B cell (primary cell): Measurements from ENCODE around the gene PPP1R36. TPM values are rescaled to one million over a fixed set of nuclear protein-coding genes. Genes with fewer than 3 reads are reported as not detected.
"Not testable (repeated sequence)": the region's sequence is repeated elsewhere in the genome, so short reads cannot be mapped to it uniquely, and the experiment has no call there.

Experiments used
- ATAC-seq: fragments of 200-7000 bp; cut with Tn5 transposase; one replicate; pipeline ENCODE4 v1.10.0; 2021; ENCODE audit warnings: low read depth, mild to moderate bottlenecking, moderate number of reproducible peaks, moderate library complexity
- CTCF ChIA-PET: fragments of 350-600 bp; sonication (Branson Sonifier 250); formaldehyde crosslinking; loops from one replicate; lab custom pipeline; 2021; ENCODE audit warnings: antibody characterized with exemption, inconsistent platforms; lab: Charles Lee
- POLR2A ChIA-PET: fragments of 350-600 bp; sonication (Branson Sonifier 250); formaldehyde crosslinking; loops from one replicate; lab custom pipeline; 2021; ENCODE audit warnings: antibody characterized with exemption; lab: Charles Lee
- DNase-seq: peaks from one replicate; pipeline ENCODE4 v3.0.0; 2013
- H2AFZ ChIP-seq: 2 replicates; pipeline ENCODE4 v1.6.1; 2012; ENCODE audit warnings: mild to moderate bottlenecking, low read depth, low read length; ENCODE audit not compliant: insufficient read depth, poor library complexity, severe bottlenecking
- H3K27ac ChIP-seq, 2 donors: 1 replicate in 1 of 2; 2 replicates in 1 of 2; pipeline ENCODE4 v1.5.1; 2012 to 2013; ENCODE audit warnings: low read length in 2 of 2, mild to moderate bottlenecking in 2 of 2, moderate library complexity in 1 of 2
- H3K27me3 ChIP-seq, 4 experiments: fragments of 200-600 bp in 1 of 4; sonication (generic) in 1 of 4; replicated peaks in 1 of 4; 1 replicate in 2 of 4; 2 replicates in 2 of 4; pipeline versions ENCODE4 v1.6.1 to v1.7.0; 2013 to 2016; ENCODE audit warnings: low read length in 3 of 4, mild to moderate bottlenecking in 2 of 4, mixed read lengths in 1 of 4, moderate library complexity in 1 of 4; ENCODE audit not compliant: insufficient read depth in 4 of 4, control insufficient read depth in 3 of 4; ENCODE audit errors: control extremely low read depth in 1 of 4
- H3K36me3 ChIP-seq, 2 experiments: replicated peaks in 1 of 2; 1 replicate in 1 of 2; 2 replicates in 1 of 2; pipeline versions ENCODE4 v1.6.1 to v1.7.1; 2013; ENCODE audit warnings: low read length in 1 of 2; ENCODE audit not compliant: insufficient read depth in 2 of 2, control insufficient read depth in 1 of 2; ENCODE audit errors: control extremely low read depth in 1 of 2, extremely low read depth in 1 of 2
- H3K4me1 ChIP-seq, 2 donors: fragments of 200-600 bp in 1 of 2; sonication (generic) in 1 of 2; 1 replicate in 1 of 2; 2 replicates in 1 of 2; pipeline versions ENCODE4 v1.5.1 to v1.6.1; 2013 to 2017; ENCODE audit warnings: low read length in 2 of 2; ENCODE audit not compliant: control insufficient read depth in 2 of 2, insufficient read depth in 2 of 2
- H3K4me2 ChIP-seq: replicated peaks from 2 replicates; pipeline ENCODE3; 2012; ENCODE audit warnings: mild to moderate bottlenecking, low read depth, low read length; ENCODE audit not compliant: poor library complexity, severe bottlenecking
- H3K4me3 ChIP-seq, 5 experiments: fragments of 200-600 bp in 1 of 5; sonication (generic) in 1 of 5; 1 replicate in 3 of 5; 2 replicates in 2 of 5; pipeline versions ENCODE4 v1.5.1 to v1.7.0; 2011 to 2016; ENCODE audit warnings: low read length in 4 of 5, mild to moderate bottlenecking in 4 of 5, low read depth in 2 of 5, control low read depth in 1 of 5, moderate library complexity in 1 of 5; ENCODE audit not compliant: insufficient read depth in 1 of 5; ENCODE audit errors: control extremely low read depth in 1 of 5, extremely low read depth in 1 of 5
- H3K79me2 ChIP-seq: fragments of 200-600 bp; sonication (generic); one replicate; pipeline ENCODE4 v1.6.0; 2016; ENCODE audit warnings: low read length; ENCODE audit not compliant: control insufficient read depth, insufficient read depth
- H3K9ac ChIP-seq: fragments of 200-600 bp; sonication (generic); 2 replicates; pipeline ENCODE4 v1.6.1; 2017; ENCODE audit warnings: mild to moderate bottlenecking, low read length, moderate library complexity
- H3K9me3 ChIP-seq, 3 donors: one replicate each; pipeline versions ENCODE4 v1.6.1 to v1.7.1; 2013; ENCODE audit warnings: low read length in 2 of 3; ENCODE audit not compliant: control insufficient read depth in 2 of 3, insufficient read depth in 1 of 3; ENCODE audit errors: control extremely low read depth in 1 of 3
- H4K20me1 ChIP-seq: 2 replicates; pipeline ENCODE4 v1.6.0; 2012; ENCODE audit warnings: mild to moderate bottlenecking, low read length; ENCODE audit not compliant: insufficient read depth, control insufficient read depth, poor library complexity, severe bottlenecking
- H3K27ac Mint-ChIP-seq: one replicate; pipeline ENCODE4 v1.8.0; 2021; ENCODE audit warnings: mixed read lengths
- H3K27me3 Mint-ChIP-seq: one replicate; pipeline ENCODE4 v1.8.0; 2021; ENCODE audit warnings: mixed read lengths
- H3K4me1 Mint-ChIP-seq: one replicate; pipeline ENCODE4 v1.8.0; 2021; ENCODE audit warnings: mixed read lengths
- H3K4me3 Mint-ChIP-seq: one replicate; pipeline ENCODE4 v1.8.0; 2021; ENCODE audit warnings: mixed read lengths
- H3K9me3 Mint-ChIP-seq: one replicate; pipeline ENCODE4 v1.8.0; 2022; ENCODE audit warnings: mixed read lengths; ENCODE audit not compliant: insufficient read depth
- EZH2 ChIP-seq: IDR thresholded peaks from 2 replicates; pipeline ENCODE4 v1.6.1; 2012; ENCODE audit warnings: borderline replicate concordance, low read depth, mild to moderate bottlenecking, moderate library complexity, low read length; ENCODE audit not compliant: insufficient read depth, poor library complexity, severe bottlenecking
- WGBS: methylation state at CpG from one replicate; pipeline ENCODE4 v1.1.5; 2013; ENCODE audit warnings: missing lambda C conversion rate; ENCODE audit not compliant: insufficient coverage; 5-methylcytosine and 5-hydroxymethylcytosine counted together
- intact Hi-C: fragments of 100-400 bp; cut with micrococcal nuclease; formaldehyde crosslinking; loops from one replicate; pipeline ENCODE4 v1.10.0; 2022
- polyA plus RNA-seq: library from polyadenylated mRNA; depleted of rRNA; stranded (reverse); fragments of >200 nt; gene quantifications from 2 replicates; pipeline ENCODE4 v1.2.3, GENCODE V29; 2012
- total RNA-seq, 2 donors: library from RNA; stranded (reverse); fragments of 120-200 nt in 1 of 2; gene quantifications; 1 replicate in 1 of 2; 2 replicates in 1 of 2; pipeline versions ENCODE4 v1.2.3 to v1.2.4, GENCODE V29; 2013 to 2022
- TF ChIP-seq, protein P1 (sequence below): fragments of 200-600 bp; IDR thresholded peaks from one replicate; pipeline ENCODE4 v1.8.0; 2022; ENCODE audit warnings: antibody characterized with exemption, mild to moderate bottlenecking

Gene PPP1R36
- total and polyA plus RNA-seq, 2 donors (not counting 1 experiment from before 2014, with no cell fraction given) = 0.06 TPM; not detected in 1

DNA sequence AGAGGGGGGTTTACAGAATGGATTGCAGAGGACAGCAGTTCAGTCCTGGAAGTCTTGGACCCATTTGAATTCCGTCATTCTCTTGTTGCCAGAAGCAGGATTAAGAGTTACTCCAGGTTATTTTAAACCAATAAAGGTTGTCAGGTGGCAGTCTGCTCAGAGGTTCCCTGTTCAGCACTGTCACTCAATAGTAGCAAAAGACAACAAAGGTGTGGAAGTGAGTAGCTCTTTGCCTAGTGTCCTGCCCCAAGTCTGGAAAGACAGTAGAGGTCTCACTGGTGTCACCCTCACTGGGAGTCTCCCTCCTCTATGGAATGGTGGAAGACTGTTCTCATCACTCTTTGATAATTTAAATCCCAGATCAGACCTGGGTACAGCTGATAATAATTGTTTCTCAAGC, 81.0 kb downstream of the PPP1R36 start:
- Histone ChIP-seq H3K79me2 (no peaks in the 10 kb centered on the region), H3K9ac (no peak overlapping the region), H3K4me1 (peaks cover 5 to 12% of the 10 kb centered on the region in 2 donors), H3K4me3 (no peak overlapping the region), H3K36me3 (no peaks in the 10 kb centered on the region), H3K4me2 (no peak overlapping the region), H3K27me3 (peaks cover 0 to 2% (median 0%) of the 10 kb centered on the region in 4 experiments), H2AFZ (no peak overlapping the region), H4K20me1 (no peaks in the 10 kb centered on the region), H3K27ac (no peak overlapping the region), H3K9me3 (peaks cover 0 to 9% (median 0%) of the 10 kb centered on the region in 3 donors)
- Mint-ChIP-seq H3K27me3 (no peaks in the 10 kb centered on the region), H3K9me3 (no peaks in the 10 kb centered on the region), H3K4me3 (no peak overlapping the region), H3K27ac (no peak overlapping the region), H3K4me1 (peaks cover 7% of the 10 kb centered on the region)
- intact Hi-C loops = no loop called here
- TF ChIP-seq, protein P1, sequence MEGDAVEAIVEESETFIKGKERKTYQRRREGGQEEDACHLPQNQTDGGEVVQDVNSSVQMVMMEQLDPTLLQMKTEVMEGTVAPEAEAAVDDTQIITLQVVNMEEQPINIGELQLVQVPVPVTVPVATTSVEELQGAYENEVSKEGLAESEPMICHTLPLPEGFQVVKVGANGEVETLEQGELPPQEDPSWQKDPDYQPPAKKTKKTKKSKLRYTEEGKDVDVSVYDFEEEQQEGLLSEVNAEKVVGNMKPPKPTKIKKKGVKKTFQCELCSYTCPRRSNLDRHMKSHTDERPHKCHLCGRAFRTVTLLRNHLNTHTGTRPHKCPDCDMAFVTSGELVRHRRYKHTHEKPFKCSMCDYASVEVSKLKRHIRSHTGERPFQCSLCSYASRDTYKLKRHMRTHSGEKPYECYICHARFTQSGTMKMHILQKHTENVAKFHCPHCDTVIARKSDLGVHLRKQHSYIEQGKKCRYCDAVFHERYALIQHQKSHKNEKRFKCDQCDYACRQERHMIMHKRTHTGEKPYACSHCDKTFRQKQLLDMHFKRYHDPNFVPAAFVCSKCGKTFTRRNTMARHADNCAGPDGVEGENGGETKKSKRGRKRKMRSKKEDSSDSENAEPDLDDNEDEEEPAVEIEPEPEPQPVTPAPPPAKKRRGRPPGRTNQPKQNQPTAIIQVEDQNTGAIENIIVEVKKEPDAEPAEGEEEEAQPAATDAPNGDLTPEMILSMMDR = no peak
- TF ChIP-seq EZH2 = no peak
- no peak for ATAC-seq
- ChIA-PET POLR2A (interaction anchor here (0.6 kb wide), 1 partner anchor 198 kb away, joined by 3 read pairs; no protein-coding TSS in a partner anchor), CTCF (interaction anchor here (0.7 kb wide), 1 partner anchor 558 kb away, joined by 3 read pairs; no protein-coding TSS in a partner anchor)
- DNase-seq = no peak
- WGBS = no CpG with 5 or more reads among the region's 1 CpG

DNA sequence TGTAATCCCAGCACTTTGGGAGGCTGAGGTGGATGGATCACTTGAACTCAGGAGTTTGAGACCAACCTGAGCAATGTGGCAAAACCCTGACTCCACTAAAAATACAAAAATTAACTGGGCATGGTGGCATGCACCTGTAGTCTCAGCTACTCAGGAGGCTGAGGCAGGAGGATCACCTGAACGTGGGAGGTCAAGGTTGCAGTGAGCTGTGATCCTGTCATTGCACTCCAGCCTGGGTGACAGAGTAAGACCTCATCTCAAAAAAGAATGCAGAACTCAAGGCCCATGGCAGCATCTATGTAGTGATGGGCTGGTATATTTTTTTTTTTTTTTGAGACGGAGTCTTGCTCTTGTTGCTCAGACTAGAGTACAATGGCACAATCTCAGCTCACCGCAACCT, 81.5 kb downstream of the PPP1R36 start:
- H3K27ac Mint-ChIP-seq, H3K9me3 ChIP-seq, H3K9ac ChIP-seq, H2AFZ ChIP-seq, H3K27me3 Mint-ChIP-seq, H3K4me1 Mint-ChIP-seq, DNase-seq, H3K27me3 ChIP-seq, H4K20me1 ChIP-seq, H3K27ac ChIP-seq, H3K9me3 Mint-ChIP-seq, intact Hi-C loops, H3K4me3 Mint-ChIP-seq, H3K4me2 ChIP-seq, ATAC-seq, H3K36me3 ChIP-seq, H3K79me2 ChIP-seq, H3K4me3 ChIP-seq: not testable (repeated sequence)
- ChIA-PET POLR2A (interaction anchor here (0.6 kb wide), 1 partner anchor 197 kb away, joined by 3 read pairs; no protein-coding TSS in a partner anchor), CTCF (interaction anchor here (0.6 to 0.7 kb wide), 2 partner anchors 243 to 558 kb away, joined by 3 read pairs; no protein-coding TSS in a partner anchor)
- 100% methylated on average over 2 of the region's 3 CpGs for WGBS
- peaks cover 5 to 13% of the 10 kb centered on the region in 2 donors for H3K4me1 ChIP-seq
